ENCODE data around the gene PISD.

GRCh38 chr22:31615491-31615860 is 46.5 kb downstream of the PISD start:
- TF ChIP-seq CTCF (conservative IDR thresholded peaks at IDR 0.05) (no peak), EZH2 (IDR thresholded peaks at IDR 0.05; ENCODE audit: low read depth) (no peak)

All from PC-9 (cell line).